GM20000 (cell line): ENCODE measurements around the gene DMD.

Experiments
- DNase-seq: peaks from one replicate; pipeline ENCODE4 v3.0.0; 2012; ENCODE audit warnings: low spot score
- TF ChIP-seq, protein P1 (sequence below): IDR thresholded peaks from 2 replicates; pipeline ENCODE4 v1.5.1; 2012; ENCODE audit warnings: mild to moderate bottlenecking, control low read depth; ENCODE audit errors: extremely low read depth, missing control alignments

The DMD gene

DNA sequence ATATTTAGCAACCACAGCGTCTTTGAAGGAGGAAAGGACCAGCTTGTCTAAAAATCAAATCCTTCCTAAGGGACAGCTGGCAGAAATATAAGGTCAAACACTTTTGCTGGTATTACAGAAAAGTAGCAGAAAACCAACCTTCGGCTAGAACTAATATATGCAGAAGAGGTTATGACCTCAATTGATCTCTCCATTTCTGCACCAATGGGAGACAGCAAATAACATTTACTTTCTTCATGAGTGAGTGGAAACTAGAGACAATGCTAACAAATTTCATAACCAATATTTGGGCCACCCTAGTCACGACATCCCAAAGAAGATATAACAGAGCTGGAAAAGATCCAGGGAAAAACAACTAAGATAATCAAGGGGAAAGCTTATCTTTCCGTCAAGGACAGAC lies 1892.5 kb downstream of the DMD start:
- TF ChIP-seq, protein P1, sequence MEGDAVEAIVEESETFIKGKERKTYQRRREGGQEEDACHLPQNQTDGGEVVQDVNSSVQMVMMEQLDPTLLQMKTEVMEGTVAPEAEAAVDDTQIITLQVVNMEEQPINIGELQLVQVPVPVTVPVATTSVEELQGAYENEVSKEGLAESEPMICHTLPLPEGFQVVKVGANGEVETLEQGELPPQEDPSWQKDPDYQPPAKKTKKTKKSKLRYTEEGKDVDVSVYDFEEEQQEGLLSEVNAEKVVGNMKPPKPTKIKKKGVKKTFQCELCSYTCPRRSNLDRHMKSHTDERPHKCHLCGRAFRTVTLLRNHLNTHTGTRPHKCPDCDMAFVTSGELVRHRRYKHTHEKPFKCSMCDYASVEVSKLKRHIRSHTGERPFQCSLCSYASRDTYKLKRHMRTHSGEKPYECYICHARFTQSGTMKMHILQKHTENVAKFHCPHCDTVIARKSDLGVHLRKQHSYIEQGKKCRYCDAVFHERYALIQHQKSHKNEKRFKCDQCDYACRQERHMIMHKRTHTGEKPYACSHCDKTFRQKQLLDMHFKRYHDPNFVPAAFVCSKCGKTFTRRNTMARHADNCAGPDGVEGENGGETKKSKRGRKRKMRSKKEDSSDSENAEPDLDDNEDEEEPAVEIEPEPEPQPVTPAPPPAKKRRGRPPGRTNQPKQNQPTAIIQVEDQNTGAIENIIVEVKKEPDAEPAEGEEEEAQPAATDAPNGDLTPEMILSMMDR, result no peak
- DNase-seq, result no peak

DNA sequence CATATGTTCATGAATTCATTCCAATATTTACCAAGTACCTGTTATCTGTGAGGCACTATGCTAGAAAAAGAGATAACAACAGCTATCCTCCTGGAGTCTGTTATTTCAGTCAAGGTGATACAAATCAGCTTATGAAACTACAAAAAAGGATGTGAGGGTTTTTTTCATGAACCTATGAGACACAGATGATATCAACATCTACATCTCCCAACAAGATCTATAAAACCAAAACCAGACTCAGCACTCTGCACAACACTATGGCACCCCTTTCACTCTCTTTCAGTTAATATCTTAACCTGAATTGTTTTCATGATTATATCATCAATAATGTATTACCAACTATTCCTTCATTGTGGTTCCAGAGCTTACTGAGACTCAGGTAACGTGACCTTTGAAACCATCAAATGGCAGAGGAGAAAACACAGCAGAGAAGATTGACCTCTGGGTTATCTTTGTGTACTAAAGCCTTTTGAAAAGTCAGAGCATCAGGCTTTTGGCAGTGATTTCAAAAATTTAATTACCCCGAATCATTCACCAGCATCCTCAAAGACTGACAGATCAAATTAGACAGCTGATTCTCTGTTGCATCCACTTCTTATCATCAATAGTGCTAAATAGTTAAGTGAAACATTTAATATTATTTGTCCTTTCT lies 1894.9 kb downstream of the DMD start:
- DNase-seq, result no peak
- TF ChIP-seq, protein P1, result no peak

DNA sequence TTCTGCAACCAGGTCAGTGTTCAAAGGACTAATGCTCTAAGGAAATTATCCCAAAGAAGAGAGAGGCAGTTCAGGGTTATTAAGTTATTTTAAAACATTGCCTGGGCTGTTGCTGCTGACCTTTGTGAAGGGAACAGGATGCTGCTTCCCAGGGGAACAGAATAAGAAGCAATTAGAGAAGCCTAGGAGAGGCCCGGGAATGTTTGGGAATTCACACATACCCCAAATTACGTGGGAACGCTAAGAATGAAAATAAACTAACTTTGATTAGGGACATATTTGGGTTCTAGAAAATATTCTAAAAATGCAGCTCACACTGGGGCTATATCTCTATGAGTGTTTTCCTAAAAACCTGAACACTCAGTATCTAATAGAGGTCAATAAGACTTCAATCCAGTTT lies 1896.4 kb downstream of the DMD start:
- DNase-seq, result no peak
- TF ChIP-seq, protein P1, result no peak

DNA sequence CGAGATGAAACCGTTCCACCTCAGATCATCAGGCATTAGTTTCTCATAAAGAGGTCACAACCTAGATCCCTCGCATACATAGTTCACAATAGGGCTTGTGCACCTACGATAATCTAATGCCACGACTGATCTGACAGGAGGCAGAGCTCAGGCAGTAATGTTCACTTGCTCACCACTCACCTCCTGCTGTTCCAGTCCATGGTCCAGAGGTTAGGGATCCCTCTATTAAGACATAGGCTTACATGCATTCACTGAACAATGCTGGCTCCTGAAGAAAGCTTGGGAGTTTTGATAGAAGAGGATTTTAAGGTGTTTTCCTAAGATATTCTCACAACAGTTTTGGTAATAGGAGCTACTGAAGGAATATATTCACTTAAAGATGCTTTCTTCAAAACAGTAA lies 1903.4 kb downstream of the DMD start:
- DNase-seq, result no peak

DNA sequence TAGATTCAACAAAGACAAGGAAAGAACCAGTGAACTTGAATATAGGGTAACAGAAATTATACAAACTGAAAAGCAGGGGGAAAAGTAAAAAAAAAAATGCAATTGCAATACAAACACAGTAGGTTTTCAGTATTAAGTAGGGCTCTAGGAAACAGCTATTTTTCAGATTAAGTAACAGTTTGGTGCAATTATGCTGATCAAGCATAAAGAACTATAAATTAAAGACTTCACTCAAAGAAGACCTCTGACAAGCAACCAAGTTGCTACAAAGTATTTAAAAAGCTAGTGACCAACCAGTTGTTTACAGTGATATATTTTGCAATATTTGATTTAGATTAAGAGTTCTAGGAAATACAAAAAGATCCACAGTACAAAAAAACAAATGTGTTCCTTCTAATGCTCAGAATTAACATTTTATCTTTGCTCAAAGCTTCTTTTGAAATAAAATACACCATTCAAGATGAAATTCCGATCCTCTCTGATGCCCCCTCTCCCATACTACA lies 1908.7 kb downstream of the DMD start:
- DNase-seq, result no peak
- TF ChIP-seq, protein P1, result no peak

More for the DNA sequence above, 1903.4 kb downstream of the DMD start:
- TF ChIP-seq, protein P1, result no peak

DNA sequence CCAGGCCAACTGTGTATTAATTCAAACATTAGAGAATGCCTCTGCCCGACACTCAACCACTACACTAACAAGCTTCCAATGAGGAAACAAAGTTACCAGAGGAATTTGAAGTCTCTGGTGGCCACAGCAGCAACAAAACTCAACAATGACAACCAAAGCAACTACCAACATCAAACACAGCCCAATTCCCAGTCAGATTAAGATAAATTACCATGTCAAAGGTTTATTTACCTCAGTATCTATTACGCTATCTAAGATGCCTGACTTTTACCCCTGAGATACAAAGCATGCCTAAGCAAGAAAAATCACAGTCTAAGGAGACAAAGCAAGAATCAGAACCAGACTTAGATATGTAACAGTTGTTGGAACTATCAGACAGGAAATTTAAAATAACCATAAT lies 1909.4 kb downstream of the DMD start:
- DNase-seq, result no peak
- TF ChIP-seq, protein P1, result no peak

DNA sequence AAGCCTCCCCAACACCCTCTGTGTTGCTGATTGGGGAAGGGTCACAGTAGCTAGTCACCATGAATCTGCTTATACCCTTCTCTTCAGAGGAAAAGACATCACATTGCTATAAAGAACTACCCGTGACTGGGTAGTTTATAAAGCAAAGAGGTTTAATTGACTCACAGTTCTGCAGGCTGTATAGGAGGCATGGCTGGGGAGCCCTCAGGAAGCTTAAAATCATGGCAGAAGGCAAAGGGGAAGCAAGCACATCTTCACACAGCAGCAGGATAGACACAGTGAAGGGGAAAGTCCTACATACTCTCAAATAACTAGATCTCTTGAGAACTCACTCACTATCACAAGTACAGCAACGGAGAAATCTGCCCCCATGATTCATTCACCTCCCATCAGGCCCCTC lies 1910.1 kb downstream of the DMD start:
- TF ChIP-seq, protein P1, result no peak

More for the DNA sequence above, 1910.1 kb downstream of the DMD start:
- DNase-seq, result no peak
